Stomach (tissue), 4 donors: ENCODE data around the gene FKBP7.

Experiments used
- POLR2A ChIP-seq, 4 donors: fragments of 450-650 bp; IDR thresholded peaks; one replicate each; pipeline ENCODE4 v1.6.1; 2016; ENCODE audit warnings: antibody characterized with exemption in 4 of 4, control low read depth in 2 of 4, mild to moderate bottlenecking in 1 of 4, moderate library complexity in 1 of 4
- TF ChIP-seq, protein P1 (sequence below), 7 experiments: fragments of 450-650 bp in 4 of 7; fragments of 200-600 bp in 3 of 7; sonication (generic) in 3 of 7; IDR thresholded peaks; one replicate each; pipeline ENCODE4 v1.5.1; 2016 to 2019; ENCODE audit warnings: antibody characterized with exemption in 7 of 7, control low read depth in 2 of 7, mild to moderate bottlenecking in 1 of 7

DNA sequence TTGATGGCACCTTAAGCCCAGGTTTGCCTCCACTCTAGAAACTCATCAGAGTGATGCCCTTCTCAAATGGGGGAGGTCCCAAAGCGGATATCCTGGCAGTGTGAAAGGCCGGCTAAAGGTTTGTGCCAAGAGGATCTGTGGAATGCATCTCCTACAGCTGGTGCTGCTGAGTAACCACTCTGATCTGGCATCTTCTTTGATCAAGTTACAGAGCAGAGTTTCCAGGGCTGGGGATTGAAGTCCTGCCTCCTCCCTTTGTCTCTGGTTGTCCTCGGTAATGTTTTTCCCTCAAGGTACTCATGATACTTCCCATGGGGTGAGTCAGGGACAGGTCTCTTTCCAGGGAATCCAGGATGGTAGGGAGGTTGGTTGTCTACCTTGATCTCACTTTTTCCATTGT is 52.0 kb downstream of the FKBP7 start:
- no peak for TF ChIP-seq POLR2A (IDR thresholded peaks at IDR 0.05)
- TF ChIP-seq, protein P1, sequence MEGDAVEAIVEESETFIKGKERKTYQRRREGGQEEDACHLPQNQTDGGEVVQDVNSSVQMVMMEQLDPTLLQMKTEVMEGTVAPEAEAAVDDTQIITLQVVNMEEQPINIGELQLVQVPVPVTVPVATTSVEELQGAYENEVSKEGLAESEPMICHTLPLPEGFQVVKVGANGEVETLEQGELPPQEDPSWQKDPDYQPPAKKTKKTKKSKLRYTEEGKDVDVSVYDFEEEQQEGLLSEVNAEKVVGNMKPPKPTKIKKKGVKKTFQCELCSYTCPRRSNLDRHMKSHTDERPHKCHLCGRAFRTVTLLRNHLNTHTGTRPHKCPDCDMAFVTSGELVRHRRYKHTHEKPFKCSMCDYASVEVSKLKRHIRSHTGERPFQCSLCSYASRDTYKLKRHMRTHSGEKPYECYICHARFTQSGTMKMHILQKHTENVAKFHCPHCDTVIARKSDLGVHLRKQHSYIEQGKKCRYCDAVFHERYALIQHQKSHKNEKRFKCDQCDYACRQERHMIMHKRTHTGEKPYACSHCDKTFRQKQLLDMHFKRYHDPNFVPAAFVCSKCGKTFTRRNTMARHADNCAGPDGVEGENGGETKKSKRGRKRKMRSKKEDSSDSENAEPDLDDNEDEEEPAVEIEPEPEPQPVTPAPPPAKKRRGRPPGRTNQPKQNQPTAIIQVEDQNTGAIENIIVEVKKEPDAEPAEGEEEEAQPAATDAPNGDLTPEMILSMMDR (IDR thresholded peaks at IDR 0.05): no peak
